Measurements from ENCODE around the gene AHRR.

GRCh38 chr5:385321-385720 is 63.8 kb downstream of the AHRR start:
- TF ChIP-seq EP300 (IDR thresholded peaks at IDR 0.05): no peak
- no peak for TF ChIP-seq ESRRA (IDR thresholded peaks at IDR 0.05; ENCODE audit: borderline replicate concordance, low read length)
- TF ChIP-seq CTCF (IDR thresholded peaks at IDR 0.05): no peak
- TF ChIP-seq USF2 (IDR thresholded peaks at IDR 0.05): no peak
- no peak for TF ChIP-seq ATOH8 (CRISPR knock-in tag; IDR thresholded peaks at IDR 0.05; ENCODE audit: low read depth)
- no peak for TF ChIP-seq TP53 (CRISPR knock-in tag; IDR thresholded peaks at IDR 0.05)
- no peak for TF ChIP-seq CBX8 (IDR thresholded peaks at IDR 0.05)
- TF ChIP-seq NR3C1 (IDR thresholded peaks at IDR 0.05): no peak
- no peak for TF ChIP-seq JUN (IDR thresholded peaks at IDR 0.05)
- TF ChIP-seq POLR2AphosphoS2 (conservative IDR thresholded peaks at IDR 0.05; ENCODE audit: low read length): no peak
- no peak for TF ChIP-seq PHF8 (IDR thresholded peaks at IDR 0.05; ENCODE audit: borderline replicate concordance, low read depth)
